GM12878 (cell line): ENCODE data around the gene PTPRN2. TPM values are rescaled to one million over a fixed set of nuclear protein-coding genes. Genes with fewer than 3 reads are reported as not detected.

Source experiments
- ATAC-seq: fragments of 200-7000 bp; cut with Tn5 transposase; 3 replicates; pipeline ENCODE4 v1.9.1; 2020; ENCODE audit warnings: mild to moderate bottlenecking, moderate library complexity
- BruUV-seq: library from RNA; stranded (reverse); fragments of 400-500 nt; replicated peaks from 2 replicates; lab custom pipeline; 2021; lab: Mats Ljungman, UMichigan
- CTCF ChIA-PET: fragments of 300-600 bp; sonication (Branson Sonifier 250); formaldehyde crosslinking; extraction: SDS; loops from one replicate; lab custom pipeline; 2021; ENCODE audit warnings: inconsistent platforms; lab: Yijun Ruan, JAX
- POLR2A ChIA-PET: fragments of 350-600 bp; formaldehyde crosslinking; extraction: SDS; loops from one replicate; lab custom pipeline; 2021; ENCODE audit warnings: inconsistent platforms; lab: Charles Lee
- RAD21 ChIA-PET: fragments of 300-600 bp; sonication (Branson Sonifier 250); formaldehyde crosslinking; loops from one replicate; lab custom pipeline; 2023; ENCODE audit warnings: antibody characterized with exemption; ENCODE audit not compliant: unreplicated experiment; lab: Charles Lee
- SMC1A ChIA-PET: fragments of 300-600 bp; sonication (Branson Sonifier 250); formaldehyde crosslinking; loops from one replicate; lab custom pipeline; 2023; ENCODE audit not compliant: unreplicated experiment, uncharacterized antibody; lab: Charles Lee
- DNase-seq: peaks from one replicate; pipeline ENCODE4 v3.0.0-alpha.2; 2011; ENCODE audit warnings: low read depth, low spot score
- FAIRE-seq: peaks from 3 replicates; lab custom pipeline; 2011; peaks lifted over from hg19 to GRCh38; lab: Jason Lieb, UNC
- H2AFZ ChIP-seq: 2 replicates; pipeline ENCODE4 v1.6.0; 2011; ENCODE audit warnings: low read depth, low read length, control low read depth; ENCODE audit not compliant: control insufficient read depth
- H3K27ac ChIP-seq: 2 replicates; pipeline ENCODE4 v1.5.1; 2011; ENCODE audit warnings: control low read depth; ENCODE audit not compliant: control insufficient read depth, insufficient read depth
- H3K27me3 ChIP-seq, 2 experiments: replicated peaks in 1 of 2; 2 replicates each; pipeline versions ENCODE4 v1.6.0 to v1.6.1; 2011; ENCODE audit warnings: low read length in 1 of 2; ENCODE audit not compliant: control insufficient read depth in 2 of 2, insufficient read depth in 2 of 2
- H3K36me3 ChIP-seq, 2 experiments: 2 replicates each; pipeline ENCODE4 v1.5.1; 2011; ENCODE audit warnings: low read length in 1 of 2; ENCODE audit not compliant: control insufficient read depth in 2 of 2, insufficient read depth in 2 of 2
- H3K4me1 ChIP-seq: 2 replicates; pipeline ENCODE4 v1.6.1; 2011; ENCODE audit warnings: mild to moderate bottlenecking, low read length, moderate library complexity, mixed read lengths; ENCODE audit not compliant: control insufficient read depth, insufficient read depth
- H3K4me2 ChIP-seq: 2 replicates; pipeline ENCODE4 v1.6.0; 2011; ENCODE audit warnings: control low read depth; ENCODE audit not compliant: control insufficient read depth, insufficient read depth
- H3K4me3 ChIP-seq: fragments of 200-600 bp; sonication (generic); 2 replicates; pipeline ENCODE4 v1.5.1; 2016
- H3K79me2 ChIP-seq: 2 replicates; pipeline ENCODE4 v1.6.0; 2011; ENCODE audit warnings: low read length; ENCODE audit not compliant: control insufficient read depth, insufficient read depth
- H3K9ac ChIP-seq: 2 replicates; pipeline ENCODE4 v1.8.0; 2011; ENCODE audit warnings: low read length, control low read depth, mixed read lengths; ENCODE audit not compliant: control insufficient read depth, insufficient read depth
- H3K9me3 ChIP-seq: replicated peaks from 3 replicates; pipeline ENCODE4 v1.5.1; 2011; ENCODE audit warnings: mild to moderate bottlenecking, low read length; ENCODE audit not compliant: control insufficient read depth, insufficient read depth
- H4K20me1 ChIP-seq: 2 replicates; pipeline ENCODE4 v1.6.0; 2011; ENCODE audit not compliant: control insufficient read depth, insufficient read depth
- BCL3 ChIP-seq: IDR thresholded peaks from 2 replicates; pipeline ENCODE4 v1.6.1; 2011; ENCODE audit warnings: borderline replicate concordance, low read depth, mild to moderate bottlenecking, moderate library complexity, low read length; ENCODE audit not compliant: insufficient read depth, poor library complexity, severe bottlenecking
- BMI1 ChIP-seq: fragments of 450-650 bp; IDR thresholded peaks from 2 replicates; pipeline ENCODE4 v1.6.1; 2016; ENCODE audit warnings: mild to moderate bottlenecking, moderate library complexity, borderline replicate concordance
- CREM ChIP-seq: IDR thresholded peaks from 2 replicates; pipeline ENCODE4 v1.6.1; 2014; ENCODE audit warnings: antibody characterized with exemption, low read depth
- E2F8 ChIP-seq: fragments of 450-650 bp; IDR thresholded peaks from 2 replicates; pipeline ENCODE4 v1.6.1; 2018; ENCODE audit warnings: mild to moderate bottlenecking, low read depth, moderate library complexity; ENCODE audit not compliant: partially characterized antibody
- MEF2A ChIP-seq: IDR thresholded peaks from 2 replicates; pipeline ENCODE4 v1.6.1; 2011; ENCODE audit warnings: low read depth, mild to moderate bottlenecking, low read length, moderate library complexity; ENCODE audit not compliant: insufficient read depth
- POLR2AphosphoS2 ChIP-seq: IDR thresholded peaks from 2 replicates; pipeline ENCODE4 v1.6.1; 2011; ENCODE audit warnings: low read depth, mild to moderate bottlenecking, low read length, improper control_type of control experiment, moderate library complexity
- WGBS: methylation state at CpG from one replicate; pipeline ENCODE4 v1.1.6; 2016; ENCODE audit warnings: low lambda C conversion rate; ENCODE audit not compliant: insufficient replicate concordance, insufficient coverage; ENCODE audit errors: missing lambda C conversion rate; 5-methylcytosine and 5-hydroxymethylcytosine counted together
- in situ Hi-C: fragments of 300-500 bp; cut with MboI; formaldehyde crosslinking; loops from 9 replicates; pipeline ENCODE4 v1.14.3; 2018; ENCODE audit warnings: mixed read lengths
- intact Hi-C: fragments of 100-400 bp; cut with micrococcal nuclease; formaldehyde crosslinking; loops from one replicate; pipeline ENCODE4 v1.14.2; 2022; ENCODE audit not compliant: unreplicated experiment
- polyA plus RNA-seq, 11 experiments: library from polyadenylated mRNA; depleted of rRNA in 4 of 11; unstranded in 6 of 11; stranded (reverse) in 5 of 11; fragments of >200 nt; fragmentation: Nextera tagmentation in 4 of 11; fragmentation: Illumina TruSeq in 1 of 11; extraction: Ambion mirVana in 4 of 11; extraction: Trizol in 1 of 11; gene quantifications; 1 replicate in 1 of 11; 2 replicates in 10 of 11; pipeline versions ENCODE4 v1.2.1 to v1.2.3, GENCODE V29; 2011 to 2016; ENCODE audit warnings: inconsistent platforms in 2 of 11, missing spikeins in 2 of 11, low read depth in 1 of 11
- total RNA-seq, 4 experiments: library from RNA; depleted of rRNA in 3 of 4; stranded (reverse); fragments of >200 nt in 3 of 4; fragmentation: Illumina TruSeq in 1 of 4; extraction: Trizol in 1 of 4; gene quantifications; 2 replicates each; pipeline versions ENCODE4 v1.2.1 to v1.2.3, GENCODE V29; 2013 to 2021

Gene PTPRN2
- total and polyA plus RNA-seq, 10 of the 15 experiments (the other 5 are each of a cell fraction or from before 2014, with no cell fraction given) = 5.4 TPM; not detected in 9

DNA sequence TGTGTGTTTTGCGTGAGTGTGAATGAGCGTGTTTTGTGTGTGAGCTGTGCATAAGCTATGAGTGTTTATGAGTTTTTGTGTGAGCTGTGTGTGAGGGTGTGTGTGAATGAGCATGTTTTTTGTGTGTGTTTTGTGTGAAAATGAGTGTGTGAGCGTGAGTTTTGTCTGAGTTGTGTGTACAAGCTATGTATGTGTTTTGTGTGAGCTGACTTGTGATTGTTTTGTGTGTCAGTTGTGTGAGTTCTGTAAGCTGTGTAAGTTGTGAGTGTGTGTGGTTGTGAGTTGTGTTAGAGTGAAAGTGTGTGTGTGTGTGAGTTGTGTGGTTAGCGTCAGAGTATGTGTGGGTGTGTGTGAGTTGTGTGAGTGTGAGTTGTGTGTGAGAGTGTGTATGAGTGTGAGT, 343.2 kb downstream of the PTPRN2 start:
- Histone ChIP-seq H3K9me3 (peaks cover 3% of the 10 kb centered on the region; the same call in 1 of the 3 replicates), H3K79me2 (no peaks in the 10 kb centered on the region), H3K9ac (no peak overlapping the region), H3K36me3 (no peaks in the 10 kb centered on the region), H3K27me3 (no peaks in the 10 kb centered on the region), H4K20me1 (no peaks in the 10 kb centered on the region), H3K27ac (no peak overlapping the region), H3K4me2 (no peak overlapping the region), H3K4me3 (no peak overlapping the region), H3K4me1 (no peaks in the 10 kb centered on the region), H2AFZ (no peak overlapping the region)
- WGBS = 36% methylated on average over 4 of the region's 4 CpGs
- FAIRE-seq = no peak
- intact Hi-C loops (no loop called here), in situ Hi-C loops (no loop called here)
- BruUV-seq = no TSS peak
- CTCF ChIA-PET = no interaction called here
- SMC1A ChIA-PET = no interaction called here
- ATAC-seq = no peak
- RAD21 ChIA-PET = no interaction called here
- POLR2A ChIA-PET = no interaction called here
- DNase-seq = no peak
- TF ChIP-seq E2F8 (no peak), BCL3 (peak; percentile 65), BMI1 (no peak), POLR2AphosphoS2 (no peak), MEF2A (no peak), CREM (no peak)
